Measurements from ENCODE around the gene RASGRF1.

DNA sequence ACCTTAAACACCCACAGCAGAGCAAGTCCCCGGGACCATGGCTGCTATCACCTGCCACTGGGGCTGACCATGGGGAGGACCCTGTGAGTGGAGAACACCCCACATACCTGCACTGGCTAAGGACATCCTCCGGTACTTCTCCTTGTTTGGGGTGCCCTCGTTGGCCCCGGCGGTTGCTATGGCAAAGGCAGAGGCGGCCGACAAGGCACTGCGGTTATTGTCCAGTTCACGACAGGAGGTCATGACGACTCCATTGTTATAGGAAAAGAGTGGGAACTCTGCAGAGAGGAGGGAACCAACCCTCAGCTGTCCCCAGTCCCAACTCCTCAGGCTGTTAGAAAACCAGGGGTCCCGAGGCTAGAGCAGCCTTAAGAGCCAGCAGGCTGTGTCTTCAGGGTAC lies 90.9 kb downstream of the RASGRF1 start:
- TF ChIP-seq, protein P1, sequence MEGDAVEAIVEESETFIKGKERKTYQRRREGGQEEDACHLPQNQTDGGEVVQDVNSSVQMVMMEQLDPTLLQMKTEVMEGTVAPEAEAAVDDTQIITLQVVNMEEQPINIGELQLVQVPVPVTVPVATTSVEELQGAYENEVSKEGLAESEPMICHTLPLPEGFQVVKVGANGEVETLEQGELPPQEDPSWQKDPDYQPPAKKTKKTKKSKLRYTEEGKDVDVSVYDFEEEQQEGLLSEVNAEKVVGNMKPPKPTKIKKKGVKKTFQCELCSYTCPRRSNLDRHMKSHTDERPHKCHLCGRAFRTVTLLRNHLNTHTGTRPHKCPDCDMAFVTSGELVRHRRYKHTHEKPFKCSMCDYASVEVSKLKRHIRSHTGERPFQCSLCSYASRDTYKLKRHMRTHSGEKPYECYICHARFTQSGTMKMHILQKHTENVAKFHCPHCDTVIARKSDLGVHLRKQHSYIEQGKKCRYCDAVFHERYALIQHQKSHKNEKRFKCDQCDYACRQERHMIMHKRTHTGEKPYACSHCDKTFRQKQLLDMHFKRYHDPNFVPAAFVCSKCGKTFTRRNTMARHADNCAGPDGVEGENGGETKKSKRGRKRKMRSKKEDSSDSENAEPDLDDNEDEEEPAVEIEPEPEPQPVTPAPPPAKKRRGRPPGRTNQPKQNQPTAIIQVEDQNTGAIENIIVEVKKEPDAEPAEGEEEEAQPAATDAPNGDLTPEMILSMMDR (IDR thresholded peaks at IDR 0.05), result no peak
- no peak for TF ChIP-seq POLR2A (IDR thresholded peaks at IDR 0.05)
